Spleen (tissue), 11 donors: ENCODE measurements around the gene CPE. TPM values are rescaled to one million over a fixed set of nuclear protein-coding genes. Genes with fewer than 3 reads are reported as not detected.

Experiments
- DNase-seq: peaks from one replicate; pipeline ENCODE4 v3.0.0-alpha.2; 2020
- H3K27ac ChIP-seq, 8 donors: fragments of 200-600 bp; sonication (generic) in 7 of 8; 1 replicate in 4 of 8; 2 replicates in 4 of 8; pipeline versions ENCODE4 v1.5.0 to v1.8.0; 2016 to 2021; ENCODE audit warnings: inconsistent platforms in 4 of 8, mild to moderate bottlenecking in 4 of 8, moderate library complexity in 1 of 8
- H3K27me3 ChIP-seq, 7 donors: fragments of 200-600 bp; sonication (generic) in 6 of 7; replicated peaks in 1 of 7; 1 replicate in 4 of 7; 2 replicates in 3 of 7; pipeline versions ENCODE4 v1.5.0 to v1.8.0; 2016 to 2021; ENCODE audit warnings: inconsistent platforms in 3 of 7, mild to moderate bottlenecking in 1 of 7
- H3K36me3 ChIP-seq, 6 donors: fragments of 200-600 bp; sonication (generic) in 5 of 6; 1 replicate in 4 of 6; 2 replicates in 2 of 6; pipeline versions ENCODE4 v1.5.0 to v1.8.0; 2016 to 2021; ENCODE audit warnings: inconsistent platforms in 2 of 6
- H3K4me1 ChIP-seq, 6 donors: fragments of 200-600 bp; sonication (generic) in 5 of 6; 1 replicate in 3 of 6; 2 replicates in 3 of 6; pipeline versions ENCODE4 v1.5.0 to v1.8.0; 2016 to 2021; ENCODE audit warnings: inconsistent platforms in 3 of 6
- H3K4me3 ChIP-seq, 8 donors: fragments of 200-600 bp; sonication (generic) in 7 of 8; 1 replicate in 4 of 8; 2 replicates in 4 of 8; pipeline versions ENCODE4 v1.5.0 to v1.8.0; 2016 to 2021; ENCODE audit warnings: inconsistent platforms in 4 of 8, mild to moderate bottlenecking in 4 of 8, moderate library complexity in 2 of 8
- H3K9me3 ChIP-seq, 8 donors: fragments of 200-600 bp; sonication (generic) in 7 of 8; 1 replicate in 4 of 8; 2 replicates in 4 of 8; pipeline versions ENCODE4 v1.5.0 to v1.8.0; 2016 to 2021; ENCODE audit warnings: inconsistent platforms in 4 of 8
- POLR2A ChIP-seq, 3 donors: fragments of 450-650 bp; IDR thresholded peaks; one replicate each; pipeline ENCODE4 v1.5.1; 2017; ENCODE audit warnings: antibody characterized with exemption in 3 of 3, mild to moderate bottlenecking in 1 of 3
- POLR2AphosphoS5 ChIP-seq, 3 donors: sonication (generic); formaldehyde crosslinking; IDR thresholded peaks; one replicate each; pipeline ENCODE4 v1.5.1; 2017; ENCODE audit warnings: antibody characterized with exemption in 3 of 3
- WGBS, 5 donors: extraction: QIAGEN DNeasy Blood & Tissue Kit in 3 of 5; methylation state at CpG; one replicate each; pipeline versions ENCODE4 v1.1.5 to v1.1.7; 2013 to 2018; 5-methylcytosine and 5-hydroxymethylcytosine counted together
- intact Hi-C: fragments of 100-400 bp; cut with DNase I; formaldehyde crosslinking; loops from one replicate; pipeline ENCODE4 v1.15.0; 2023; ENCODE audit warnings: low total_unique reads
- polyA plus RNA-seq, 3 donors: library from polyadenylated mRNA; stranded (reverse); fragments of 200-250 nt; gene quantifications; one replicate each; pipeline ENCODE4 v1.2.1, GENCODE V29; 2013
- total RNA-seq, 7 donors: library from RNA; depleted of rRNA in 3 of 7; stranded (reverse); fragments of >200 nt in 3 of 7; fragmentation: NEBNext Ultra II Directional in 4 of 7; extraction: Animal tissue kit (Norgen Biotek cat#: 25700) in 4 of 7; gene quantifications; one replicate each; pipeline versions ENCODE4 v1.1.0 to v1.2.1, GENCODE V29; 2016 to 2021
- TF ChIP-seq, protein P1 (sequence below), 11 experiments: fragments of 200-600 bp in 7 of 11; fragments of 450-650 bp in 4 of 11; sonication (generic) in 4 of 11; IDR thresholded peaks in 8 of 11; conservative IDR thresholded peaks in 3 of 11; 1 replicate in 7 of 11; 2 replicates in 4 of 11; pipeline versions ENCODE4 v1.4.0 to v1.8.0; 2016 to 2021; ENCODE audit warnings: antibody characterized with exemption in 11 of 11, inconsistent platforms in 4 of 11, mild to moderate bottlenecking in 1 of 11
- donor health status: healthy with polysubstance abuse.
- donor health status: DM: no; HTN: no; CAD: no; lungs with moderate emphysema.
- donor health status: DM: no; HTN: no; CAD: no.
- donor health status: Bipolar disorder and iron deficiency.
- donor health status: healthy.
- donor health status: DM: no; HTN: no; CAD: no.
- donor health status: DM: yes; HTN: yes; CAD: no.

CPE gene
- total and polyA plus RNA-seq, 10 donors = 1.5 to 9.8 (median 6.2) TPM

DNA sequence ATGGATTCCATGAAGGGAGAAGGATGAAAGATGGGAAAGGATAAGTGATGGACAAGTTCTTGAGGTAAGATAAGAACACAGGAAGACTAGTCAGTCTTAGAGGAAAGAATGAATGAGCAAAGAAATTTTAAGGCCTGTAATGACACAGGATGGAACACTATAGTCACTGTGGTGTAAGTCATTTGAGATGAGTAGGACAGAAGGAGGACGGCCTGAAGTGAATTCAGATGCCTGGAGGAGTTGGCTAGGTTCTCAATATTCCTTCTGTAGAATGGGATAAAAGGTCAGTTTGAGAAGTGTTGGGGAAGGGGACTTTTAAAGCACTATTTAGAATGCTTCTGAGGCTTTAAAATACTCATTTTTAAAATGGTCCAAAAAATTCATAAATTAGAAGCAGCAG, 47.4 kb upstream of the CPE start:
- Histone ChIP-seq H3K36me3 (peaks cover 0 to 46% (median 12%) of the 10 kb centered on the region in 6 donors), H3K9me3 (no peaks in the 10 kb centered on the region), H3K27ac (no peak overlapping the region), H3K4me3 (no peak overlapping the region), H3K27me3 (no peaks in the 10 kb centered on the region), H3K4me1 (peaks cover 10 to 58% (median 40%) of the 10 kb centered on the region in 6 donors)
- TF ChIP-seq POLR2A (IDR thresholded peaks at IDR 0.05) (no peak), POLR2AphosphoS5 (IDR thresholded peaks at IDR 0.05) (no peak)
- TF ChIP-seq, protein P1, sequence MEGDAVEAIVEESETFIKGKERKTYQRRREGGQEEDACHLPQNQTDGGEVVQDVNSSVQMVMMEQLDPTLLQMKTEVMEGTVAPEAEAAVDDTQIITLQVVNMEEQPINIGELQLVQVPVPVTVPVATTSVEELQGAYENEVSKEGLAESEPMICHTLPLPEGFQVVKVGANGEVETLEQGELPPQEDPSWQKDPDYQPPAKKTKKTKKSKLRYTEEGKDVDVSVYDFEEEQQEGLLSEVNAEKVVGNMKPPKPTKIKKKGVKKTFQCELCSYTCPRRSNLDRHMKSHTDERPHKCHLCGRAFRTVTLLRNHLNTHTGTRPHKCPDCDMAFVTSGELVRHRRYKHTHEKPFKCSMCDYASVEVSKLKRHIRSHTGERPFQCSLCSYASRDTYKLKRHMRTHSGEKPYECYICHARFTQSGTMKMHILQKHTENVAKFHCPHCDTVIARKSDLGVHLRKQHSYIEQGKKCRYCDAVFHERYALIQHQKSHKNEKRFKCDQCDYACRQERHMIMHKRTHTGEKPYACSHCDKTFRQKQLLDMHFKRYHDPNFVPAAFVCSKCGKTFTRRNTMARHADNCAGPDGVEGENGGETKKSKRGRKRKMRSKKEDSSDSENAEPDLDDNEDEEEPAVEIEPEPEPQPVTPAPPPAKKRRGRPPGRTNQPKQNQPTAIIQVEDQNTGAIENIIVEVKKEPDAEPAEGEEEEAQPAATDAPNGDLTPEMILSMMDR (IDR thresholded peaks at IDR 0.05 in 8 of 11, conservative IDR thresholded peaks at IDR 0.05 in 3 of 11) = no peak
- intact Hi-C loops = no loop called here
- WGBS, 5 donors = 71 to 100% (median 86%) methylated on average over 1 of the region's 1 CpG
- no peak for DNase-seq

DNA sequence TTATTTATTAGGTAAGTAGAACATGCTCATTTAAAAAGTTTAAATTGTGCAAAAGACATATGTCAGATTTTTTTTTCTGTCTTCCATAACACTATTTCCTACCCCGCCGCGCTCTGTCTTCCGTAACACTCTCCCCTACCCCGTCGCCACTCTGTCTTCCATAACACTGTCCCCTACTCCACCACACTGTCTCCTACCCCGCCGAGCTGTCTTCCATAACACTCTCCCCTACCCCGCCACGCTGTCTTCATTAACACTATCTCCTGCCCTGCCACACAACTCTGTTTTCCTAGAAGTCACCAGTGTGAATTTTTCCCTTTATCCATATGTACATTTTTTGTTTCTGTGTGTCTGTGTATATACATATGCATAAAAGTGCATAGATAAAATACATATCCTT, 47.0 kb upstream of the CPE start:
- H3K36me3 ChIP-seq = peaks cover 0 to 49% (median 12%) of the 10 kb centered on the region in 6 donors
- intact Hi-C loops = no loop called here
- H3K9me3 ChIP-seq = no peaks in the 10 kb centered on the region
- no peak for DNase-seq
- no peak overlapping the region for H3K27ac ChIP-seq
- TF ChIP-seq, protein P1 (IDR thresholded peaks at IDR 0.05 in 8 of 11, conservative IDR thresholded peaks at IDR 0.05 in 3 of 11) = no peak
- TF ChIP-seq POLR2A (IDR thresholded peaks at IDR 0.05) (no peak), POLR2AphosphoS5 (IDR thresholded peaks at IDR 0.05) (no peak)
- 87 to 95% (median 92%) methylated on average over 10 of the region's 10 CpGs for WGBS, 5 donors
- H3K4me1 ChIP-seq = peaks cover 10 to 53% (median 36%) of the 10 kb centered on the region in 6 donors
- no peak overlapping the region for H3K4me3 ChIP-seq
- H3K27me3 ChIP-seq = no peaks in the 10 kb centered on the region

DNA sequence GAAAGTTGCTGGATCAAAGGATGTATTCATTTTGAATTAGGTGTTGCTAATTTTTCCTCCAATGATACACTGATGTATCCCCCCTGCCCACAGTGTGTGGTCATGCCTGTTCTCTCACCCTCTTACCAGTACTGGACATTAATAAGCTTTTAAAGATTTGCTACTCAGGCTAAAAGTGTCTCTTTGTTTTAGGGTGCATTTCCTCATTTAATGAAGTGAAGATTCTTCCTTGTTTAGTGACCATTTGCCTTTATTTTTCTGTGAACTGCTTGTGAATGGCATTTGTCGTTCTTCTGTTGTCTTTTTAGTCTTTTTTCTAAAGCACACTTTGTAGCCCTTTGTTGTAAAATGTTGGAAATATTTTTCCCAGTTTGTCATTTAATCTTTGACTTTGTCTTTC, 46.3 kb upstream of the CPE start:
- Histone ChIP-seq H3K27me3 (no peaks in the 10 kb centered on the region), H3K9me3 (no peaks in the 10 kb centered on the region), H3K27ac (peak overlapping the region in 1 of 8 donors; percentile 22), H3K4me1 (peaks cover 10 to 53% (median 36%) of the 10 kb centered on the region in 6 donors), H3K36me3 (peaks cover 0 to 56% (median 12%) of the 10 kb centered on the region in 6 donors), H3K4me3 (no peak overlapping the region)
- no peak for DNase-seq
- WGBS, 5 donors = 75 to 85% (median 77%) methylated on average over 1 of the region's 1 CpG
- intact Hi-C loops = no loop called here
- TF ChIP-seq POLR2A (IDR thresholded peaks at IDR 0.05) (no peak), POLR2AphosphoS5 (IDR thresholded peaks at IDR 0.05) (no peak)
- TF ChIP-seq, protein P1 (IDR thresholded peaks at IDR 0.05 in 8 of 11, conservative IDR thresholded peaks at IDR 0.05 in 3 of 11) = no peak

DNA sequence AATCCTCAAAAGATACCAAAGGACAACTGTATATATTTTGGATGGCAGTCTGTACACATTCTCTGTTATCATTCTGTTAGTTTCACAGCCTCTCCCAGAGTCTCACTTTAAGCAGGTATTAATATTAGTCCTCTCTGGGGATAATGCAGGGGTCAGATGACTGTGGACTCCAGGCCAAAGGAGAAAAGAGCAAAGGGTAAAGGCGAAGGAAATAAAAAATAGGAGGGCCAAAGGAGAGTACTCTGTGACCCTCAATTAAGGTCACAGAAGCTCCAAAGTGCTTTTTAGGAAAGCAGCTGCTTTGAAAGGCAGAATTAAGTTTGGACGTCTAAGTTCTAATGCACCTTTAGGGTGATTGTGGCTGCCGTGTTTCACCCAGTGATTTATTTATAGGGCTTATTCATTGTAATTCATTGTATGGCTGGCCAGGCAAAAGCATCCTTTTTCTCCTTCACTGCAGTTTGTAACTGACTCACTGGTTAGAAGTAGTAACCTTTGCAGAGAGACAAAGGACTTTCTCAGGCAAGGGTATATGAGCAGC, 43.6 kb upstream of the CPE start:
- WGBS, 5 donors = 82 to 95% (median 90%) methylated on average over 3 of the region's 3 CpGs
- no peaks in the 10 kb centered on the region for H3K27me3 ChIP-seq
- peaks cover 0 to 28% (median 15%) of the 10 kb centered on the region in 6 donors for H3K4me1 ChIP-seq
- H3K36me3 ChIP-seq = peaks cover 0 to 82% (median 29%) of the 10 kb centered on the region in 6 donors
- DNase-seq = no peak
- no peak overlapping the region for H3K27ac ChIP-seq
- intact Hi-C loops = no loop called here
- no peaks in the 10 kb centered on the region for H3K9me3 ChIP-seq
- no peak for TF ChIP-seq POLR2AphosphoS5 (IDR thresholded peaks at IDR 0.05)
- TF ChIP-seq POLR2A (IDR thresholded peaks at IDR 0.05) = no peak
- TF ChIP-seq, protein P1 (IDR thresholded peaks at IDR 0.05 in 8 of 11, conservative IDR thresholded peaks at IDR 0.05 in 3 of 11) = no peak
- no peak overlapping the region for H3K4me3 ChIP-seq
